ENCODE measurements around the gene POR. TPM values are rescaled to one million over a fixed set of nuclear protein-coding genes. Genes with fewer than 3 reads are reported as not detected.

POR gene
- total and polyA plus RNA-seq, 2 of the 13 experiments (the other 11 are each of a cell fraction or from before 2014, with no cell fraction given) = 145 to 266 TPM

DNA sequence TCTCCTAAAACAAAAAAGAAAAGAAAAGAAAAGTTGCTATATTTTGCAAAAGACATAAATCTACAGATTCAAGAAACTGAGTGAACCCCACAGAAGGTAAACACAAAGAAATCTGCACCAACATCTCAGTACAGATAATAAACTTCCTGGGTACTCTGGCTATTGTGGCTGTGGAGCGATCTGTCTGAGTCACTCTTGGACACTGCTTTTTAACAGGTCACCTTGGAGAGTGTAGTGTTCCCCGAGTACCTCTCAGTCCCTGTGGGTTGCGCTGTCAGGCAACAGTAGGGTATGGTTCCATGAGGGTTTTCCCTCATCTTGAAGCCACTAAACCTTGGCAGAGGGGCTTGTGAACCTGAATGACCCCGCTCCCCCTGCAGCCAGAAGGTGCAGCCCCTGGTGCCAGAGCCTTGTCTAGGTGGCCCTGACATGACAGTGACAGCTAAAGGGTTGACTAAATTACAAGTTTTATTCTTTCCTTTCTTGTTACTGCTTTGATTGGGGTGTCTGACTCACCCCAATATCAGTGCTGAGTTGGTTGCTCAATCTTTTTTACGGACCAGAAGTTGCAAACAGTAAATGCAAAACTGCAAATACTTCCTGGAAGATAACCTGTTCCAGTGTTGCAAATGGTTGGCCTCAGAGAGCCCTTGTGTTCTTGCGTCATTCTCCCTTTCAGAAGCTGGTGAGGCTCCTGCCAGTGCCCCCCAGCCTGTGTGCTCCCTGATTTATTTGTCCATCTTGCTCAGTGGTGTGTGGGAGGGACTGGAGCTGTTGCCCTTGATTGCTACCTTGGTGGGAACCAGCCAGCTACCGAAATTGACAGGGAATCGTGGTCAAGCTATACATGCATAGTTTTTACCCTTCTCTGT is 30.6 kb downstream of the POR start (continued):
- no peak for TF ChIP-seq ZNF737 (CRISPR knock-in tag; IDR thresholded peaks at IDR 0.05; ENCODE audit: borderline replicate concordance)
- TF ChIP-seq, protein P1, sequence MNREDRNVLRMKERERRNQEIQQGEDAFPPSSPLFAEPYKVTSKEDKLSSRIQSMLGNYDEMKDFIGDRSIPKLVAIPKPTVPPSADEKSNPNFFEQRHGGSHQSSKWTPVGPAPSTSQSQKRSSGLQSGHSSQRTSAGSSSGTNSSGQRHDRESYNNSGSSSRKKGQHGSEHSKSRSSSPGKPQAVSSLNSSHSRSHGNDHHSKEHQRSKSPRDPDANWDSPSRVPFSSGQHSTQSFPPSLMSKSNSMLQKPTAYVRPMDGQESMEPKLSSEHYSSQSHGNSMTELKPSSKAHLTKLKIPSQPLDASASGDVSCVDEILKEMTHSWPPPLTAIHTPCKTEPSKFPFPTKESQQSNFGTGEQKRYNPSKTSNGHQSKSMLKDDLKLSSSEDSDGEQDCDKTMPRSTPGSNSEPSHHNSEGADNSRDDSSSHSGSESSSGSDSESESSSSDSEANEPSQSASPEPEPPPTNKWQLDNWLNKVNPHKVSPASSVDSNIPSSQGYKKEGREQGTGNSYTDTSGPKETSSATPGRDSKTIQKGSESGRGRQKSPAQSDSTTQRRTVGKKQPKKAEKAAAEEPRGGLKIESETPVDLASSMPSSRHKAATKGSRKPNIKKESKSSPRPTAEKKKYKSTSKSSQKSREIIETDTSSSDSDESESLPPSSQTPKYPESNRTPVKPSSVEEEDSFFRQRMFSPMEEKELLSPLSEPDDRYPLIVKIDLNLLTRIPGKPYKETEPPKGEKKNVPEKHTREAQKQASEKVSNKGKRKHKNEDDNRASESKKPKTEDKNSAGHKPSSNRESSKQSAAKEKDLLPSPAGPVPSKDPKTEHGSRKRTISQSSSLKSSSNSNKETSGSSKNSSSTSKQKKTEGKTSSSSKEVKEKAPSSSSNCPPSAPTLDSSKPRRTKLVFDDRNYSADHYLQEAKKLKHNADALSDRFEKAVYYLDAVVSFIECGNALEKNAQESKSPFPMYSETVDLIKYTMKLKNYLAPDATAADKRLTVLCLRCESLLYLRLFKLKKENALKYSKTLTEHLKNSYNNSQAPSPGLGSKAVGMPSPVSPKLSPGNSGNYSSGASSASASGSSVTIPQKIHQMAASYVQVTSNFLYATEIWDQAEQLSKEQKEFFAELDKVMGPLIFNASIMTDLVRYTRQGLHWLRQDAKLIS (CRISPR knock-in tag; IDR thresholded peaks at IDR 0.05) = no peak
- TF ChIP-seq PRMT3 (CRISPR knock-in tag; IDR thresholded peaks at IDR 0.05; ENCODE audit: borderline replicate concordance, low read depth) = no peak
- TF ChIP-seq, protein P2, sequence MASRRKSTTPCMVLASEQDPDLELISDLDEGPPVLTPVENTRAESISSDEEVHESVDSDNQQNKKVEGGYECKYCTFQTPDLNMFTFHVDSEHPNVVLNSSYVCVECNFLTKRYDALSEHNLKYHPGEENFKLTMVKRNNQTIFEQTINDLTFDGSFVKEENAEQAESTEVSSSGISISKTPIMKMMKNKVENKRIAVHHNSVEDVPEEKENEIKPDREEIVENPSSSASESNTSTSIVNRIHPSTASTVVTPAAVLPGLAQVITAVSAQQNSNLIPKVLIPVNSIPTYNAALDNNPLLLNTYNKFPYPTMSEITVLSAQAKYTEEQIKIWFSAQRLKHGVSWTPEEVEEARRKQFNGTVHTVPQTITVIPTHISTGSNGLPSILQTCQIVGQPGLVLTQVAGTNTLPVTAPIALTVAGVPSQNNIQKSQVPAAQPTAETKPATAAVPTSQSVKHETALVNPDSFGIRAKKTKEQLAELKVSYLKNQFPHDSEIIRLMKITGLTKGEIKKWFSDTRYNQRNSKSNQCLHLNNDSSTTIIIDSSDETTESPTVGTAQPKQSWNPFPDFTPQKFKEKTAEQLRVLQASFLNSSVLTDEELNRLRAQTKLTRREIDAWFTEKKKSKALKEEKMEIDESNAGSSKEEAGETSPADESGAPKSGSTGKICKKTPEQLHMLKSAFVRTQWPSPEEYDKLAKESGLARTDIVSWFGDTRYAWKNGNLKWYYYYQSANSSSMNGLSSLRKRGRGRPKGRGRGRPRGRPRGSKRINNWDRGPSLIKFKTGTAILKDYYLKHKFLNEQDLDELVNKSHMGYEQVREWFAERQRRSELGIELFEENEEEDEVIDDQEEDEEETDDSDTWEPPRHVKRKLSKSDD (CRISPR knock-in tag; IDR thresholded peaks at IDR 0.05; ENCODE audit: low read depth) = peak; percentile 49; the same call in 1 of the 2 replicates
- TF ChIP-seq SRY (CRISPR knock-in tag; IDR thresholded peaks at IDR 0.05) = no peak
- TF ChIP-seq MTA3 (CRISPR knock-in tag; IDR thresholded peaks at IDR 0.05) = no peak
- TF ChIP-seq CBX2 (IDR thresholded peaks at IDR 0.05; ENCODE audit: low read depth, low read length) = no peak
- TF ChIP-seq CBX2 (CRISPR knock-in tag; IDR thresholded peaks at IDR 0.05; ENCODE audit: low read depth) = no peak
- no peak for TF ChIP-seq ELF4 (CRISPR knock-in tag; IDR thresholded peaks at IDR 0.05; ENCODE audit: borderline replicate concordance)
- TF ChIP-seq, protein P3, sequence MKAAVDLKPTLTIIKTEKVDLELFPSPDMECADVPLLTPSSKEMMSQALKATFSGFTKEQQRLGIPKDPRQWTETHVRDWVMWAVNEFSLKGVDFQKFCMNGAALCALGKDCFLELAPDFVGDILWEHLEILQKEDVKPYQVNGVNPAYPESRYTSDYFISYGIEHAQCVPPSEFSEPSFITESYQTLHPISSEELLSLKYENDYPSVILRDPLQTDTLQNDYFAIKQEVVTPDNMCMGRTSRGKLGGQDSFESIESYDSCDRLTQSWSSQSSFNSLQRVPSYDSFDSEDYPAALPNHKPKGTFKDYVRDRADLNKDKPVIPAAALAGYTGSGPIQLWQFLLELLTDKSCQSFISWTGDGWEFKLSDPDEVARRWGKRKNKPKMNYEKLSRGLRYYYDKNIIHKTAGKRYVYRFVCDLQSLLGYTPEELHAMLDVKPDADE (CRISPR knock-in tag; IDR thresholded peaks at IDR 0.05) = no peak
- no peak for TF ChIP-seq SMARCE1 (IDR thresholded peaks at IDR 0.05; ENCODE audit: borderline replicate concordance)
- TF ChIP-seq TOE1 (CRISPR knock-in tag; IDR thresholded peaks at IDR 0.05) = no peak
- TF ChIP-seq, protein P4, sequence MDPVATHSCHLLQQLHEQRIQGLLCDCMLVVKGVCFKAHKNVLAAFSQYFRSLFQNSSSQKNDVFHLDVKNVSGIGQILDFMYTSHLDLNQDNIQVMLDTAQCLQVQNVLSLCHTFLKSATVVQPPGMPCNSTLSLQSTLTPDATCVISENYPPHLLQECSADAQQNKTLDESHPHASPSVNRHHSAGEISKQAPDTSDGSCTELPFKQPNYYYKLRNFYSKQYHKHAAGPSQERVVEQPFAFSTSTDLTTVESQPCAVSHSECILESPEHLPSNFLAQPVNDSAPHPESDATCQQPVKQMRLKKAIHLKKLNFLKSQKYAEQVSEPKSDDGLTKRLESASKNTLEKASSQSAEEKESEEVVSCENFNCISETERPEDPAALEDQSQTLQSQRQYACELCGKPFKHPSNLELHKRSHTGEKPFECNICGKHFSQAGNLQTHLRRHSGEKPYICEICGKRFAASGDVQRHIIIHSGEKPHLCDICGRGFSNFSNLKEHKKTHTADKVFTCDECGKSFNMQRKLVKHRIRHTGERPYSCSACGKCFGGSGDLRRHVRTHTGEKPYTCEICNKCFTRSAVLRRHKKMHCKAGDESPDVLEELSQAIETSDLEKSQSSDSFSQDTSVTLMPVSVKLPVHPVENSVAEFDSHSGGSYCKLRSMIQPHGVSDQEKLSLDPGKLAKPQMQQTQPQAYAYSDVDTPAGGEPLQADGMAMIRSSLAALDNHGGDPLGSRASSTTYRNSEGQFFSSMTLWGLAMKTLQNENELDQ (CRISPR knock-in tag; IDR thresholded peaks at IDR 0.05; ENCODE audit: borderline replicate concordance) = no peak
- no peak for TF ChIP-seq U2AF1 (optimal IDR thresholded peaks at IDR 0.05; ENCODE audit: low read depth, low read length)
- TF ChIP-seq ZNF605 (CRISPR knock-in tag; IDR thresholded peaks at IDR 0.05) = peak; percentile 52; the same call in 1 of the 2 replicates
- no peak for TF ChIP-seq SPEN (CRISPR knock-in tag; IDR thresholded peaks at IDR 0.05; ENCODE audit: low read depth)
- TF ChIP-seq ZBTB7B (CRISPR knock-in tag; IDR thresholded peaks at IDR 0.05) = peak; percentile 30; the same call in 1 of the 2 replicates
- TF ChIP-seq MTF1 (CRISPR knock-in tag; IDR thresholded peaks at IDR 0.05) = no peak
- TF ChIP-seq ZNF20 (CRISPR knock-in tag; IDR thresholded peaks at IDR 0.05) = no peak
